Stimulated activated effector memory CD8-positive, alpha-beta T cell treated with anti-CD3 and anti-CD28 coated beads, Interleukin-12 subunit alpha, Interleukin-12 subunit beta, amount 100 ng/mL, for 72 hours (primary cell): ENCODE data around the gene ARHGAP6.
"Not testable (repeated sequence)": the region's sequence is repeated elsewhere in the genome, so short reads cannot be mapped to it uniquely, and the experiment has no call there.

Source experiments
- ATAC-seq: fragments of 150-1000 bp; cut with Tn5 transposase; 2 replicates; pipeline ENCODE4 v1.10.0; 2021
- DNase-seq, 2 donors: peaks; one replicate each; pipeline ENCODE4 v3.0.0; 2021 to 2022; ENCODE audit warnings: low spot score in 2 of 2
- H3K27ac Mint-ChIP-seq: one replicate; pipeline ENCODE4 v1.8.0; 2022; ENCODE audit warnings: mild to moderate bottlenecking, mixed read lengths
- H3K36me3 Mint-ChIP-seq: one replicate; pipeline ENCODE4 v1.8.0; 2022; ENCODE audit warnings: mild to moderate bottlenecking, mixed read lengths
- H3K4me1 Mint-ChIP-seq: one replicate; pipeline ENCODE4 v1.8.0; 2022; ENCODE audit warnings: mixed read lengths
- H3K4me3 Mint-ChIP-seq: one replicate; pipeline ENCODE4 v1.8.0; 2022; ENCODE audit warnings: mild to moderate bottlenecking, mixed read lengths
- H3K9me3 Mint-ChIP-seq: one replicate; pipeline ENCODE4 v1.8.0; 2022; ENCODE audit warnings: mixed read lengths

Gene ARHGAP6

DNA sequence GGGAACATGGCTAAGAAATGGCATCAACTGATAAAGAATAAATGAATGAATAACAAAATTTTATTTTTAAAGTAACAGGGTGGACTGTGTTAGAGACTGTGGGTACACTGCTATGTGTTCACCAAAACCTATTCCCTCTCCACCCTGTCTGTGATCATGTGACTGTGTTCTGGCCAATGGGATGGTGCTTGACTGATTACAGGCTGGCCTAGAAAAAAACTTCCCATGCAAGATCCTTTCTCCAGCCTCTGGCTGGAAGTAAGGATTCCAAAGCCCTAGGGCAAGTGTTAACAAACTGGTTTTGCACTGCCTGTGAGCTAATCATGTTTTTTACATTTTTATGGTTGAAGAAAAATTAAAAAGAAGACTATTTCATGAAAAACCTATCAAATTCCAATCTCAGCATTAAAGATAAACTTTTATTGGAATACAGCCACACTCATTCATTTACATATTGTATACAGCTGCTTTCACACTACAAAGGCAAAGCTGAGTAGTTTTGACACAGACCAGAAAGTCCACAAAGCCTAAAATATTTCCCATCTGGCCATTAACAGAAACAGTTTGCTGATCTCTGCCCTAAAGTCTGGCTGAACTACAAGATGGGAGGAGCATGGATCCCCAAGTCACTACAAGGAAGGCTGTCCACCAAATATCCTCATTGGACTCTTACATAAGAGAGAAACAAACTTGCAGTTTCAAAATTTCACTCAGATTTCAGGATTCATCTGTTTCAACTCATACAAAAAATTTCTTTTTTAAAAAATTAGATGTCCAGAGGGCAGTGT lies 133.2 kb downstream of the ARHGAP6 start:
- ATAC-seq (no peak), DNase-seq (no peak)
- Mint-ChIP-seq H3K27ac (no peak overlapping the region), H3K9me3 (no peaks in the 10 kb centered on the region), H3K4me3 (no peak overlapping the region), H3K36me3 (no peaks in the 10 kb centered on the region), H3K4me1 (no peaks in the 10 kb centered on the region)

- DNase-seq (no peak), ATAC-seq (no peak)
- Mint-ChIP-seq H3K36me3 (no peaks in the 10 kb centered on the region), H3K4me1 (no peaks in the 10 kb centered on the region), H3K4me3 (no peak overlapping the region), H3K27ac (no peak overlapping the region), H3K9me3 (no peaks in the 10 kb centered on the region)
Observed at GRCh38 chrX:11531226-11531625, 134.5 kb downstream of the ARHGAP6 start.

- H3K4me3 Mint-ChIP-seq, result no peak overlapping the region
- no peaks in the 10 kb centered on the region for H3K9me3 Mint-ChIP-seq
- H3K36me3 Mint-ChIP-seq, result no peaks in the 10 kb centered on the region
- DNase-seq (no peak), ATAC-seq (no peak)
- H3K27ac Mint-ChIP-seq, result no peak overlapping the region
- H3K4me1 Mint-ChIP-seq, result no peaks in the 10 kb centered on the region
Observed at GRCh38 chrX:11530621-11531020, 135.1 kb downstream of the ARHGAP6 start.

DNA sequence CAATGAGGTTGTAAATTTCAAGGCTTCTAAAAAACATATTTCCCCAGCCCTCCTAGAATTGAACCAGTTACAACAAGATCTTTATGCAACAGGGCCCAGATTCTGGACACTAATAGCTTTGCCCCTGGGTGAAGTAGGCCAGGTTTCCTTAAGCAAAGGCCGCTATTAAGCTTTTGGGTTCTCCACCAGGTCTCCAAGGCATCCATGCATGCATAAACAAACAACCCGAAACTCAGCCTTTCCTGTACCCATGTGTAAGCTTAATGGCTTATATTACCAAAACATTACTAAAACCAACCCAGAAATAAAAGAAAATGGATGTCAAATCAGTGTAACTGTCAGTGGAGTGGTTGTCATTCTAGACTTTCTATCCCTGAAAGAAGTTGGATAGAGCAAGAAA lies 137.1 kb downstream of the ARHGAP6 start:
- no peaks in the 10 kb centered on the region for H3K4me1 Mint-ChIP-seq
- no peaks in the 10 kb centered on the region for H3K9me3 Mint-ChIP-seq
- ATAC-seq (no peak), DNase-seq (no peak)
- no peak overlapping the region for H3K4me3 Mint-ChIP-seq
- H3K36me3 Mint-ChIP-seq, result no peaks in the 10 kb centered on the region
- no peak overlapping the region for H3K27ac Mint-ChIP-seq

- Mint-ChIP-seq H3K36me3 (no peaks in the 10 kb centered on the region), H3K27ac (no peak overlapping the region), H3K4me3 (no peak overlapping the region), H3K4me1 (no peaks in the 10 kb centered on the region), H3K9me3 (no peaks in the 10 kb centered on the region)
- DNase-seq (no peak), ATAC-seq (no peak)
Observed at GRCh38 chrX:11525685-11526084, 140.0 kb downstream of the ARHGAP6 start.

GRCh38 chrX:11519234-11519633 lies 146.5 kb downstream of the ARHGAP6 start:
- H3K9me3 Mint-ChIP-seq, ATAC-seq, H3K4me1 Mint-ChIP-seq, H3K27ac Mint-ChIP-seq, H3K36me3 Mint-ChIP-seq, H3K4me3 Mint-ChIP-seq, DNase-seq: not testable (repeated sequence)

- Mint-ChIP-seq H3K27ac (no peak overlapping the region), H3K4me3 (no peak overlapping the region), H3K9me3 (peaks cover 2% of the 10 kb centered on the region), H3K36me3 (no peaks in the 10 kb centered on the region), H3K4me1 (no peaks in the 10 kb centered on the region)
- no peak for ATAC-seq
- DNase-seq, result no peak
Observed at GRCh38 chrX:11509786-11510185, 155.9 kb downstream of the ARHGAP6 start.

GRCh38 chrX:11504234-11504633 lies 161.5 kb downstream of the ARHGAP6 start:
- H3K9me3 Mint-ChIP-seq, result no peaks in the 10 kb centered on the region
- DNase-seq (no peak), ATAC-seq (no peak)
- no peaks in the 10 kb centered on the region for H3K4me1 Mint-ChIP-seq
- H3K4me3 Mint-ChIP-seq, result no peak overlapping the region
- no peaks in the 10 kb centered on the region for H3K36me3 Mint-ChIP-seq
- H3K27ac Mint-ChIP-seq, result no peak overlapping the region

DNA sequence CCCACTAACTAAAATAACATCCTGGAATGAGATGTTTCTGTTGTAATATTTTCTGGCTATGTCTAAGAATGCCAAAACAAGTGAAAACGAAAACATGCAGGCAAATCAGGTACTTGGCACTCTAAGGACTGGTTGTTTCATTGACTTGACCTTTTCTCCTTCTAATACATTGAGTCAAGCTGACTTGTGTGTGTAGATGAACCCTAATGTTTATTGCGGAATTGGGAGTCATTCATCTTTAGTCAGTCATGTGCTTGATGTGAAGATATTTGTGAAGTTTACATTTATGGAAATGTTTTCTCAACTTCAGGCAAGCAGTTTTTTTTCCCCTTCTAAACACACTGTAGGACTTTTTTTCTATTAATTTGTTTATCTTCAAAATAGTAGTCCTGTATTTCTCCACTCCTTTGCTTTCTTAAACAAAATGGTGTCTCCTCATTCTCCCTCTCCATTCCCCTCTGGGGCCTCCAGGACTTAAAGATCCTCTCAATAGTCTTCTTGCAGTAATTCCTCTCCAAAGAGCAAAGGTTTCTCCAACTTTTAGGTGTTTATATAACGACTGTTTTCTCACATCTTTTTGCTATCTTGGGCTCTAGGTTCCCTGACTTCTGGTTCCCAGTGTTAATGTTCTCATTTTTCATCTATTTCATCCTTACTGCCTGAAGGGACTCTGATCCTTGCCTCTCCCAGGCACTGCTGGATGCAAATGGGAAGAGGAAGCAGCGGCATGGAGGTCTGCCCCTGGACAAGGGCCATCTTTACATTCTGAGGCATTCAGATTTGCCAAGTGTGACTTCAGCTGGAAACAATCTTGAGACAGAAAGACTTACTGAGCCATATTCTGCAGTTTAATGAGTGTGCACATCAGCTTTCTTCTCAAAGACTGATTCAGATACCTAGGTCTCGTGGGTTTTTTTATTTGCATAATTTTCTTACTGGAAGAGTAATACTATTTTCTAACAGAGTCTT lies 166.4 kb downstream of the ARHGAP6 start:
- Mint-ChIP-seq H3K36me3 (no peaks in the 10 kb centered on the region), H3K9me3 (no peaks in the 10 kb centered on the region), H3K4me3 (no peak overlapping the region), H3K4me1 (no peaks in the 10 kb centered on the region), H3K27ac (no peak overlapping the region)
- ATAC-seq (no peak), DNase-seq (no peak)

- not testable (repeated sequence) for H3K27ac Mint-ChIP-seq, DNase-seq, H3K36me3 Mint-ChIP-seq, ATAC-seq, H3K4me1 Mint-ChIP-seq, H3K4me3 Mint-ChIP-seq, H3K9me3 Mint-ChIP-seq
Observed at GRCh38 chrX:11491375-11491774, 174.3 kb downstream of the ARHGAP6 start.

DNA sequence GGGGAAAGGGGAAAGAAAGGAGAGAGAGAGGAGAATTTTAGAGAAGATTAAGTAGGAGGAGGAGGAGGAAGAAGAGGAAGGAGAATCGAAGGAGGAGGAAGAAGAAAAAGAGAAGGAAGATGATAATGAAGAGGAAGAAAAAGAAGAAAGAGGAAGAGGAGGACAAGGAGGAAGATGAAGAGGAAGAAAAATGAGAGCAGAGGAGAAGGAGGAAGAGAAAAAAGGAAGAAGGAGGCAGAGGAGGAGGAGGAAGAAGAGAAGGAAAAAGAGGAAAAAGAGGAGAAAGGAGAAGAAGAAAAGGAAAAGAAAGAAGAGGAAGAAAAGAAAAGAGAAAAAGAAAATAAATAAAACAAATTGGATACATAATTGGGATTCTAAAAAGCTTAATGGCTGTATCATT lies 181.4 kb downstream of the ARHGAP6 start:
- DNase-seq (no peak), ATAC-seq (no peak)
- Mint-ChIP-seq H3K27ac (no peak overlapping the region), H3K4me1 (no peaks in the 10 kb centered on the region), H3K4me3 (no peak overlapping the region), H3K9me3 (no peaks in the 10 kb centered on the region), H3K36me3 (no peaks in the 10 kb centered on the region)

DNA sequence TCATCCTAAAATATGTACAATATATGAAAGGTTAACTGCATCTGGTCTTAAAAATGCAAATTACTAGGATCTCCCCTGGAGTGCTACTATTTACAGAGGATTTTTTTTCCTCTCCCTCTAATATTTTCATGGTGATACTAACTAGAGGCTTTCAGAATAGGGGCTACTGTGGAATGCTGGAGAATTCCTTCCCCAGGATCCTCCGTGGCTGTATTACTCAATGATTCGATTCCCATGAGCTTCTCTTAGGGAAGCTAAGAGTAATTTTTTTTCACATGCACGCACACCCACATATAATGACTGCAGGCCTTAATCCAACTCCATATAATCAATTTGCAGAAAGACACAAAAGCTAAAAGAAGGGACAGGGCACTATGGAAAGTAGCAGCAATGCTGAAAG lies 184.7 kb downstream of the ARHGAP6 start:
- no peak for ATAC-seq
- H3K36me3 Mint-ChIP-seq, result no peaks in the 10 kb centered on the region
- H3K27ac Mint-ChIP-seq, result no peak overlapping the region
- no peak for DNase-seq
- H3K9me3 Mint-ChIP-seq, result no peaks in the 10 kb centered on the region
- H3K4me1 Mint-ChIP-seq, result no peaks in the 10 kb centered on the region
- no peak overlapping the region for H3K4me3 Mint-ChIP-seq

DNA sequence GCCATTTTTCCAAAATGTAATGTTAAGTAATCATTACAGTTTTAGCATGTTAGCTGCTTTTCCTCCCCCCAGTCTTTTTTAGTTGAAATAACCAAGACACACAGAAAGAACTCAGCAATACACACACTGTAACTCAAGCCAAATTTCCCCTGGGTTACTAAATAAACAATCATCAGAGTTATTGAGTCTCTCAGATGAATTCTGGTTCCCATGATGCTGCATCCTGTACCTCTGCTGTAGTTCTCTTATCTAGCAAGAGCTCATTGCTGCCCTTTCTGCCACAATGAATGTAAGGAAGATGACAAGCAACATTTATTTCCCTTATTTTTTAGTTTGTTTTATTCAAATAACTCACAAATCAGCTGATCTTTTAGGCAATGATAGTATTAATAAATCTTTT lies 185.1 kb downstream of the ARHGAP6 start:
- ATAC-seq, result no peak
- Mint-ChIP-seq H3K36me3 (no peaks in the 10 kb centered on the region), H3K27ac (no peak overlapping the region), H3K4me1 (no peaks in the 10 kb centered on the region), H3K4me3 (no peak overlapping the region), H3K9me3 (no peaks in the 10 kb centered on the region)
- DNase-seq, result no peak

- no peak for DNase-seq
- Mint-ChIP-seq H3K36me3 (no peaks in the 10 kb centered on the region), H3K27ac (no peak overlapping the region), H3K4me3 (no peak overlapping the region), H3K4me1 (no peaks in the 10 kb centered on the region), H3K9me3 (no peaks in the 10 kb centered on the region)
- ATAC-seq, result no peak
Observed at GRCh38 chrX:11478911-11479310, 186.8 kb downstream of the ARHGAP6 start.

DNA sequence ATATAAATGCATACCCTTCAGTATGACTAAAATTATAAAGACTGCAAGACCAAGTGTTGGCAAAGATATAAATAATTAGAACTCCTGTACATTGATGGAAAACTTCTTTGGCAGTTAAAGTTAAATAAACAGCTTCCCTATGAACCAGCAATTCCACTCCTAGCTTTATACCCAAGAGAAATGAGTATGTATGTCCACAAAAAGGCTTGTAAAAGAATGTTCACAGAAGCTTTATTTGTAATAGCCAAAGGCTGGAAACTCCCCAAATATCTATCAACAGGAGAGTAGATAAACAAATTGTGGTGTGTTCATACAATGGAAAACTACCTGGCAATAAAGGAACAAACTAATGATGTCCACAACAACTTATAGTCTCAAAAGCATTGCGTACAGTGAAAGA lies 187.7 kb downstream of the ARHGAP6 start:
- no peak overlapping the region for H3K4me3 Mint-ChIP-seq
- ATAC-seq, result no peak
- no peaks in the 10 kb centered on the region for H3K36me3 Mint-ChIP-seq
- H3K9me3 Mint-ChIP-seq, result no peaks in the 10 kb centered on the region
- H3K4me1 Mint-ChIP-seq, result no peaks in the 10 kb centered on the region
- no peak overlapping the region for H3K27ac Mint-ChIP-seq
- DNase-seq, result no peak

DNA sequence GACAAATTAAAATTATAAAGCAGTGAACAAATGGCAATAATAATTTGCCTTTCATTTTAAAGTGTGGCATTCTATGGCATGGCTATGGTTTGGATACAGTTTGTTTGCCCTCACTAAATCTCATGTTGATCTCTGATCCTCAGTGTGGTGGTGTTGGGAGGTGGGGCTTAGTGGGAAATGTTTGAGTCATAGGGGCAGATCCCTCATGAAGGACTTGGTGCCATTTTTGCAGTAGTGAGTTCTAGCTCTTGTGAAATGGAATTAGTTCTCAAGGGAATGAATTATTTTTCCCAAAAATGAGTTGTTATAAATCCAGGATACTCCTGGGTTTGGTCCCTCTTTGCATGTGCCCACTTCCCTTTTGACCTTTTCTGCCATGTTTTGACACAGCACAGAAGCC lies 191.1 kb downstream of the ARHGAP6 start:
- H3K36me3 Mint-ChIP-seq, result no peaks in the 10 kb centered on the region
- no peak overlapping the region for H3K4me3 Mint-ChIP-seq
- H3K27ac Mint-ChIP-seq, result no peak overlapping the region
- H3K9me3 Mint-ChIP-seq, result no peaks in the 10 kb centered on the region
- DNase-seq, result no peak
- no peaks in the 10 kb centered on the region for H3K4me1 Mint-ChIP-seq
- ATAC-seq, result no peak
